ENCODE measurements around the gene PARM1.

The PARM1 gene

DNA sequence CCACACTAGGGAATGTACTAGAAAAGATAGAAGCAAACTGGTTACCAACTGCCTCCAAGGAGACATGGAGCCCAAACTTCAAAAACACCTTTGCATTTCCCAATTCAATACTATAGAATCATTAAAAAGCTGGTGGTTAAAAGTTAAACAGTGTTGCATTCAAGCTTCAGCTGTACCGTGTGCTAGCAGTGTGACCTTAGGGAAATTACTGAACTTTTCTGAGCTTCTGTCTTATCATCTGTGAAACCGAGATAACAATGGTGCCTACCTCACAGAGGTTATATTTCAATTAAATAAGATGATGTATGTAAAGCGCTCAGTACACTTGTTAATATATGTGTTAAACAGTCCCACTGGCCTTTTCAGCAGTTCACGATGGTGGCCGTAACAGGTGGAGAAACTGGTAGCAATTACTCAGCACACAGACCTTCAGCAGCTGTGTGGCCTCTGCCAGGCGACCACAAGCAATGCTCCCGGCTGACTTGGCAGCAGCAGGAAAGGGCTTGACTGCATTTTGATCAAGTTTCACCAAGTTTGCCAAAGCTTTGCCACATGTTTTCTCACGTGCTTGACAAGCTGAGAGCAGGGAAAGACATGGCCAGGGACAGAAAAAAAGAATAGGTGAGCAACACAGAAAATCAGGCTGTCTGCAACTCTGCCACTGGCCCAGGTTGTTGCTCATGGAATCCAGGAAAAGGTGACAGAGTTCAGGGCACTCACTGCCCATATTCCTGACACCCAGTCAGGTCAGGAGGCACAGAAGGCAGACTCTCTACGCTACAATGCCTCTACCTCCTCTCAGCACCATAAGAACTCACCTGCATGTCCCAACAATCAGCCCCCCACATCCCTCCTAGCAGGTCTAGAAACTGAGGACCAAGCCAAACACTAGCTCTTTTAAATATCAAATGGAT, 72.1 kb downstream of the PARM1 start:
- H3K27me3 ChIP-seq (ENCODE audit: insufficient read depth, low read length): no peaks in the 10 kb centered on the region
- H2AFZ ChIP-seq (ENCODE audit: low read length): no peak overlapping the region
- no peaks in the 10 kb centered on the region for H3K36me3 ChIP-seq (ENCODE audit: insufficient read depth, low read length)
- H4K20me1 ChIP-seq (ENCODE audit: insufficient read depth, low read length): no peaks in the 10 kb centered on the region
- TF ChIP-seq, protein P1, sequence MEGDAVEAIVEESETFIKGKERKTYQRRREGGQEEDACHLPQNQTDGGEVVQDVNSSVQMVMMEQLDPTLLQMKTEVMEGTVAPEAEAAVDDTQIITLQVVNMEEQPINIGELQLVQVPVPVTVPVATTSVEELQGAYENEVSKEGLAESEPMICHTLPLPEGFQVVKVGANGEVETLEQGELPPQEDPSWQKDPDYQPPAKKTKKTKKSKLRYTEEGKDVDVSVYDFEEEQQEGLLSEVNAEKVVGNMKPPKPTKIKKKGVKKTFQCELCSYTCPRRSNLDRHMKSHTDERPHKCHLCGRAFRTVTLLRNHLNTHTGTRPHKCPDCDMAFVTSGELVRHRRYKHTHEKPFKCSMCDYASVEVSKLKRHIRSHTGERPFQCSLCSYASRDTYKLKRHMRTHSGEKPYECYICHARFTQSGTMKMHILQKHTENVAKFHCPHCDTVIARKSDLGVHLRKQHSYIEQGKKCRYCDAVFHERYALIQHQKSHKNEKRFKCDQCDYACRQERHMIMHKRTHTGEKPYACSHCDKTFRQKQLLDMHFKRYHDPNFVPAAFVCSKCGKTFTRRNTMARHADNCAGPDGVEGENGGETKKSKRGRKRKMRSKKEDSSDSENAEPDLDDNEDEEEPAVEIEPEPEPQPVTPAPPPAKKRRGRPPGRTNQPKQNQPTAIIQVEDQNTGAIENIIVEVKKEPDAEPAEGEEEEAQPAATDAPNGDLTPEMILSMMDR (IDR thresholded peaks at IDR 0.05; ENCODE audit: low read length): no peak
- no peak for TF ChIP-seq EZH2 (IDR thresholded peaks at IDR 0.05; ENCODE audit: borderline replicate concordance, low read length)
- H3K4me1 ChIP-seq (ENCODE audit: insufficient read depth, low read length, severe bottlenecking): peaks cover 3% of the 10 kb centered on the region
- no peaks in the 10 kb centered on the region for H3K9me3 ChIP-seq (ENCODE audit: low read length)
- no peak overlapping the region for H3K4me3 ChIP-seq (ENCODE audit: low read depth, low read length, poor library complexity, severe bottlenecking)
- H3K4me2 ChIP-seq (ENCODE audit: low read length): no peak overlapping the region
- H3K27ac ChIP-seq (ENCODE audit: low read depth, low read length, poor library complexity, severe bottlenecking): no peak overlapping the region
- no peaks in the 10 kb centered on the region for H3K79me2 ChIP-seq (ENCODE audit: insufficient read depth, low read length)
- H3F3A ChIP-seq (ENCODE audit: insufficient read depth, low read length): no peaks in the 10 kb centered on the region
- no peaks in the 10 kb centered on the region for H3K9me2 ChIP-seq (ENCODE audit: low read depth, low read length)
- H3K9ac ChIP-seq (ENCODE audit: low read length): no peak overlapping the region

DNA sequence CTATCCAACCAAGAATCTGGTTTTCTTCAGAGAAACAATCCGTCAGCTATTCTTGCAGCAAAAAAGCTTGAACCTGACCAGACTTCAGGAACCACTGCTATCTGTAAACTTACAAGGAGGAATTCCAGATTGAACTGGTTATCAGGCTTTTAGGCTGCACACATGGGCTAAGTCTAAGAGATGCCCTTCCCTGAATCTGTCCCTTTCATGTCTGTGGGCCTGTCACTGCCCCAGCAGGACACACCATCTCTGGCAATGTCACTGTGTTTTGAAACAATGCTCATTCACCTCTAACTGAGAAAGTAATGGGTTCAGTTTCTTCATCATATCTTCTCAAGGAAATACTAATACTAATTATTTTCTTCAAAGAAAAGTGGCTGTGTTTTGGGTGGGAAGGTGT, 72.8 kb downstream of the PARM1 start:
- Histone ChIP-seq H3K4me1 (ENCODE audit: insufficient read depth, low read length, severe bottlenecking) (peaks cover 3% of the 10 kb centered on the region), H4K20me1 (ENCODE audit: insufficient read depth, low read length) (no peaks in the 10 kb centered on the region), H2AFZ (ENCODE audit: low read length) (no peak overlapping the region), H3K9me2 (ENCODE audit: low read depth, low read length) (no peaks in the 10 kb centered on the region), H3K27me3 (ENCODE audit: insufficient read depth, low read length) (no peaks in the 10 kb centered on the region), H3K9ac (ENCODE audit: low read length) (no peak overlapping the region), H3K27ac (ENCODE audit: low read depth, low read length, poor library complexity, severe bottlenecking) (no peak overlapping the region), H3K9me3 (ENCODE audit: low read length) (no peaks in the 10 kb centered on the region), H3K36me3 (ENCODE audit: insufficient read depth, low read length) (no peaks in the 10 kb centered on the region), H3K4me3 (ENCODE audit: low read depth, low read length, poor library complexity, severe bottlenecking) (no peak overlapping the region), H3K79me2 (ENCODE audit: insufficient read depth, low read length) (no peaks in the 10 kb centered on the region), H3F3A (ENCODE audit: insufficient read depth, low read length) (no peaks in the 10 kb centered on the region), H3K4me2 (ENCODE audit: low read length) (no peak overlapping the region)
- TF ChIP-seq, protein P1 (IDR thresholded peaks at IDR 0.05; ENCODE audit: low read length): no peak
- TF ChIP-seq EZH2 (IDR thresholded peaks at IDR 0.05; ENCODE audit: borderline replicate concordance, low read length): no peak

DNA sequence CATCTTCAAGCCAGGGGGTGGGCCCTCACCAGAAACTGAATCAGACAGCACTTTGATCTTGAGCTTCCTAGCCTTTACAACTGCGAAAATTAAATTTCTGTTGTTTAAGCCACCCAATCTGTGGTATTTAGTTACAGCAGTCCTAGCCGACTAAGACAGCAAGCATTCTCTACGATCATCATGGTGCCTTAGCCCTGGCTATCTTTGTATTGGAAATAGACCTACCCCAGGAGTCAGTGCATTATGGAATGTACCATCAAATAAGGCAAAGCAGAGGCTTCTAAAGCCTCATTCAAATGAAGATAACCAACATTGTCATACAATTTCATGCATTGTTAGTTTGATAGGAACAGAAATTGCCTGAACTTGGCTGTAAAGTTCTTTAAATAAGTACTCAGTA, 75.0 kb downstream of the PARM1 start:
- peaks cover 3% of the 10 kb centered on the region for H3K4me1 ChIP-seq (ENCODE audit: insufficient read depth, low read length, severe bottlenecking)
- H3K9me3 ChIP-seq (ENCODE audit: low read length): no peaks in the 10 kb centered on the region
- no peaks in the 10 kb centered on the region for H3F3A ChIP-seq (ENCODE audit: insufficient read depth, low read length)
- H3K79me2 ChIP-seq (ENCODE audit: insufficient read depth, low read length): no peaks in the 10 kb centered on the region
- TF ChIP-seq, protein P1 (IDR thresholded peaks at IDR 0.05; ENCODE audit: low read length): no peak
- TF ChIP-seq EZH2 (IDR thresholded peaks at IDR 0.05; ENCODE audit: borderline replicate concordance, low read length): no peak
- H2AFZ ChIP-seq (ENCODE audit: low read length): no peak overlapping the region
- H3K4me2 ChIP-seq (ENCODE audit: low read length): no peak overlapping the region
- H3K4me3 ChIP-seq (ENCODE audit: low read depth, low read length, poor library complexity, severe bottlenecking): no peak overlapping the region
- no peak overlapping the region for H3K9ac ChIP-seq (ENCODE audit: low read length)
- H3K36me3 ChIP-seq (ENCODE audit: insufficient read depth, low read length): no peaks in the 10 kb centered on the region
- H4K20me1 ChIP-seq (ENCODE audit: insufficient read depth, low read length): no peaks in the 10 kb centered on the region
- no peak overlapping the region for H3K27ac ChIP-seq (ENCODE audit: low read depth, low read length, poor library complexity, severe bottlenecking)
- no peaks in the 10 kb centered on the region for H3K27me3 ChIP-seq (ENCODE audit: insufficient read depth, low read length)
- H3K9me2 ChIP-seq (ENCODE audit: low read depth, low read length): no peaks in the 10 kb centered on the region

All from OCI-LY1 (cell line).